Stimulated activated CD8-positive, alpha-beta memory T cell treated with anti-CD3 and anti-CD28 coated beads, Interleukin-15, amount 100 ng/mL, for 4 hours (primary cell): ENCODE measurements around the gene RANGAP1.

Experiments
- DNase-seq, 2 donors: peaks; one replicate each; pipeline ENCODE4 v3.0.0-alpha.2; 2020; ENCODE audit warnings: low read depth in 2 of 2

The RANGAP1 gene

GRCh38 chr22:41197038-41197972, 88.7 kb downstream of the RANGAP1 start:
- peak; percentile 65 to 69 for DNase-seq
